Trophoblast cell (in vitro differentiated cells and primary cell): Measurements from ENCODE around the gene ZBTB7C.

ENCODE experiments used
- DNase-seq, 2 donors: peaks; one replicate each; pipeline ENCODE4 v3.0.0-alpha.2; 2016
- H2AFZ ChIP-seq: 2 replicates; pipeline ENCODE4 v1.6.1; 2013; ENCODE audit warnings: low read length, moderate library complexity, mild to moderate bottlenecking; ENCODE audit not compliant: insufficient read depth, poor library complexity
- H2AK5ac ChIP-seq: 2 replicates; pipeline ENCODE4 v1.6.1; 2013; ENCODE audit warnings: mild to moderate bottlenecking, low read length
- H2BK120ac ChIP-seq: 2 replicates; pipeline ENCODE4 v1.6.1; 2013; ENCODE audit warnings: low read length, mild to moderate bottlenecking, moderate library complexity; ENCODE audit not compliant: insufficient read depth, poor library complexity
- H2BK12ac ChIP-seq: 2 replicates; pipeline ENCODE4 v1.6.1; 2013; ENCODE audit warnings: mild to moderate bottlenecking, low read length, moderate library complexity
- H2BK5ac ChIP-seq: 2 replicates; pipeline ENCODE4 v1.6.1; 2013; ENCODE audit warnings: low read length, low read depth, moderate library complexity, mild to moderate bottlenecking; ENCODE audit not compliant: poor library complexity
- H3K14ac ChIP-seq: 2 replicates; pipeline ENCODE4 v1.6.1; 2013; ENCODE audit warnings: mild to moderate bottlenecking, low read length
- H3K18ac ChIP-seq: 2 replicates; pipeline ENCODE4 v1.6.1; 2013; ENCODE audit warnings: mild to moderate bottlenecking, low read length
- H3K23ac ChIP-seq: 2 replicates; pipeline ENCODE4 v1.6.1; 2013; ENCODE audit warnings: low read length
- H3K27ac ChIP-seq: 2 replicates; pipeline ENCODE4 v1.5.1; 2013; ENCODE audit warnings: low read depth, mild to moderate bottlenecking, inconsistent platforms, low read length, moderate library complexity
- H3K27me3 ChIP-seq: 2 replicates; pipeline ENCODE4 v1.6.1; 2013; ENCODE audit warnings: inconsistent platforms, mild to moderate bottlenecking, low read length, moderate library complexity; ENCODE audit not compliant: insufficient read depth
- H3K36me3 ChIP-seq, 2 experiments: 1 replicate in 1 of 2; 2 replicates in 1 of 2; pipeline ENCODE4 v1.6.1; 2013; ENCODE audit warnings: low read length in 2 of 2, mild to moderate bottlenecking in 2 of 2, moderate library complexity in 1 of 2; ENCODE audit not compliant: insufficient read depth in 2 of 2, control insufficient read depth in 1 of 2
- H3K4ac ChIP-seq: 2 replicates; pipeline ENCODE4 v1.6.1; 2013; ENCODE audit warnings: low read depth, mild to moderate bottlenecking, low read length, moderate library complexity
- H3K4me1 ChIP-seq, 2 experiments: 1 replicate in 1 of 2; 2 replicates in 1 of 2; pipeline ENCODE4 v1.6.1; 2013; ENCODE audit warnings: low read length in 2 of 2, mild to moderate bottlenecking in 2 of 2, moderate library complexity in 1 of 2; ENCODE audit not compliant: insufficient read depth in 2 of 2, control insufficient read depth in 1 of 2
- H3K4me2 ChIP-seq: 2 replicates; pipeline ENCODE4 v1.6.1; 2013; ENCODE audit warnings: inconsistent platforms, mild to moderate bottlenecking, low read length, moderate library complexity
- H3K4me3 ChIP-seq: 2 replicates; pipeline ENCODE4 v1.5.1; 2013; ENCODE audit warnings: mild to moderate bottlenecking, low read depth, low read length, inconsistent platforms
- H3K79me1 ChIP-seq: one replicate; pipeline ENCODE4 v1.6.1; 2013; ENCODE audit warnings: low read length
- H3K79me2 ChIP-seq: 2 replicates; pipeline ENCODE4 v1.6.1; 2013; ENCODE audit warnings: low read length, mild to moderate bottlenecking; ENCODE audit not compliant: control insufficient read depth, insufficient read depth, poor library complexity
- H3K9ac ChIP-seq: 2 replicates; pipeline ENCODE4 v1.6.1; 2013; ENCODE audit warnings: mild to moderate bottlenecking, low read length
- H3K9me3 ChIP-seq: 2 replicates; pipeline ENCODE4 v1.6.1; 2013; ENCODE audit warnings: low read depth, mild to moderate bottlenecking, control low read depth, inconsistent platforms, low read length; ENCODE audit not compliant: insufficient read depth
- H4K12ac ChIP-seq: 2 replicates; pipeline ENCODE4 v1.6.1; 2013; ENCODE audit warnings: low read depth, mild to moderate bottlenecking, low read length, moderate library complexity
- H4K8ac ChIP-seq: 2 replicates; pipeline ENCODE4 v1.6.1; 2013; ENCODE audit warnings: low read depth, mild to moderate bottlenecking, low read length, moderate library complexity
- H4K91ac ChIP-seq: one replicate; pipeline ENCODE4 v1.6.1; 2013; ENCODE audit warnings: low read depth, mild to moderate bottlenecking, low read length, moderate library complexity
- WGBS: extraction: QIAGEN DNeasy Blood & Tissue Kit; methylation state at CpG from one replicate; pipeline ENCODE4 v1.1.7; 2013; ENCODE audit warnings: missing lambda C conversion rate; ENCODE audit not compliant: insufficient read length, insufficient coverage; ENCODE audit errors: extremely low coverage; 5-methylcytosine and 5-hydroxymethylcytosine counted together

The ZBTB7C gene

GRCh38 chr18:48354746-48355260 is 54.4 kb downstream of the ZBTB7C start:
- no peak overlapping the region for H2BK12ac ChIP-seq
- H2BK5ac ChIP-seq = no peak overlapping the region
- H3K14ac ChIP-seq = no peak overlapping the region
- no peak overlapping the region for H4K91ac ChIP-seq
- peaks cover 1% of the 10 kb centered on the region for H3K9me3 ChIP-seq
- no peak overlapping the region for H2BK120ac ChIP-seq
- H3K9ac ChIP-seq = no peak overlapping the region
- no peak overlapping the region for H3K4me2 ChIP-seq
- no peak overlapping the region for H3K4ac ChIP-seq
- peaks cover 4 to 10% of the 10 kb centered on the region in 2 experiments for H3K4me1 ChIP-seq
- H4K12ac ChIP-seq = no peak overlapping the region
- no peak overlapping the region for H3K4me3 ChIP-seq
- H4K8ac ChIP-seq = no peak overlapping the region
- no peak for DNase-seq
- no CpG with 5 or more reads among the region's 4 CpGs for WGBS
- no peaks in the 10 kb centered on the region for H3K79me2 ChIP-seq
- no peak overlapping the region for H3K27ac ChIP-seq
- H3K18ac ChIP-seq = no peak overlapping the region
- no peak overlapping the region for H2AK5ac ChIP-seq
- no peaks in the 10 kb centered on the region for H3K79me1 ChIP-seq
- H3K36me3 ChIP-seq = no peaks in the 10 kb centered on the region
- H2AFZ ChIP-seq = no peak overlapping the region
- H3K27me3 ChIP-seq = no peaks in the 10 kb centered on the region
- H3K23ac ChIP-seq = no peak overlapping the region

- Histone ChIP-seq H3K4me3 (no peak overlapping the region), H3K9me3 (no peaks in the 10 kb centered on the region), H3K27me3 (no peaks in the 10 kb centered on the region), H3K4me2 (no peak overlapping the region), H4K8ac (no peak overlapping the region), H3K79me1 (no peaks in the 10 kb centered on the region), H2BK120ac (no peak overlapping the region), H3K23ac (no peak overlapping the region), H2AFZ (no peak overlapping the region), H3K79me2 (no peaks in the 10 kb centered on the region), H3K9ac (no peak overlapping the region), H3K36me3 (no peaks in the 10 kb centered on the region), H3K14ac (no peak overlapping the region), H4K91ac (no peak overlapping the region), H3K27ac (no peak overlapping the region), H4K12ac (no peak overlapping the region), H2BK5ac (no peak overlapping the region), H2AK5ac (no peak overlapping the region), H3K4me1 (peaks cover 4 to 8% of the 10 kb centered on the region in 2 experiments), H3K18ac (no peak overlapping the region), H3K4ac (no peak overlapping the region), H2BK12ac (no peak overlapping the region)
- DNase-seq = no peak
- no CpG with 5 or more reads among the region's 4 CpGs for WGBS
Observed at GRCh38 chr18:48352051-48352755, 57.0 kb downstream of the ZBTB7C start.

GRCh38 chr18:48351216-48352050 is 57.8 kb downstream of the ZBTB7C start:
- Histone ChIP-seq H3K14ac (no peak overlapping the region), H3K36me3 (no peaks in the 10 kb centered on the region), H3K27ac (no peak overlapping the region), H3K4me3 (no peak overlapping the region), H3K18ac (no peak overlapping the region), H3K79me2 (no peaks in the 10 kb centered on the region), H3K9ac (no peak overlapping the region), H2AFZ (no peak overlapping the region), H4K12ac (no peak overlapping the region), H3K27me3 (no peaks in the 10 kb centered on the region), H2AK5ac (no peak overlapping the region), H2BK5ac (no peak overlapping the region), H2BK120ac (no peak overlapping the region), H3K4me2 (no peak overlapping the region), H2BK12ac (no peak overlapping the region), H3K23ac (no peak overlapping the region), H4K8ac (no peak overlapping the region), H4K91ac (no peak overlapping the region), H3K4ac (no peak overlapping the region), H3K4me1 (peaks cover 0 to 2% of the 10 kb centered on the region in 2 experiments), H3K9me3 (no peaks in the 10 kb centered on the region), H3K79me1 (no peaks in the 10 kb centered on the region)
- no peak for DNase-seq
- no CpG with 5 or more reads among the region's 12 CpGs for WGBS

- no peaks in the 10 kb centered on the region for H3K36me3 ChIP-seq
- H4K12ac ChIP-seq = no peak overlapping the region
- H3K9me3 ChIP-seq = no peaks in the 10 kb centered on the region
- no peak overlapping the region for H3K4me3 ChIP-seq
- H2AK5ac ChIP-seq = no peak overlapping the region
- H3K9ac ChIP-seq = no peak overlapping the region
- peaks cover 0 to 2% of the 10 kb centered on the region in 2 experiments for H3K4me1 ChIP-seq
- no peaks in the 10 kb centered on the region for H3K79me2 ChIP-seq
- H3K4ac ChIP-seq = no peak overlapping the region
- no peak overlapping the region for H2AFZ ChIP-seq
- WGBS = no CpG with 5 or more reads among the region's 2 CpGs
- no peak overlapping the region for H3K14ac ChIP-seq
- H2BK5ac ChIP-seq = no peak overlapping the region
- H3K27me3 ChIP-seq = no peaks in the 10 kb centered on the region
- H3K23ac ChIP-seq = no peak overlapping the region
- H2BK120ac ChIP-seq = no peak overlapping the region
- no peak overlapping the region for H4K91ac ChIP-seq
- no peak overlapping the region for H3K27ac ChIP-seq
- no peak overlapping the region for H4K8ac ChIP-seq
- DNase-seq = no peak
- H3K4me2 ChIP-seq = no peak overlapping the region
- H3K18ac ChIP-seq = no peak overlapping the region
- no peak overlapping the region for H2BK12ac ChIP-seq
- H3K79me1 ChIP-seq = no peaks in the 10 kb centered on the region
Observed at GRCh38 chr18:48348739-48349138, 60.4 kb downstream of the ZBTB7C start.
